Stimulated activated CD4-positive, alpha-beta T cell treated with anti-CD3 and anti-CD28 coated beads, Interleukin-4, amount 100 ng/mL, for 24 hours (primary cell): ENCODE data around the gene DDX59.
"Not testable (repeated sequence)": the region's sequence is repeated elsewhere in the genome, so short reads cannot be mapped to it uniquely, and the experiment has no call there.

ENCODE experiments used
- DNase-seq: peaks from one replicate; pipeline ENCODE4 v3.0.0-alpha.2; 2020

The DDX59 gene

DNA sequence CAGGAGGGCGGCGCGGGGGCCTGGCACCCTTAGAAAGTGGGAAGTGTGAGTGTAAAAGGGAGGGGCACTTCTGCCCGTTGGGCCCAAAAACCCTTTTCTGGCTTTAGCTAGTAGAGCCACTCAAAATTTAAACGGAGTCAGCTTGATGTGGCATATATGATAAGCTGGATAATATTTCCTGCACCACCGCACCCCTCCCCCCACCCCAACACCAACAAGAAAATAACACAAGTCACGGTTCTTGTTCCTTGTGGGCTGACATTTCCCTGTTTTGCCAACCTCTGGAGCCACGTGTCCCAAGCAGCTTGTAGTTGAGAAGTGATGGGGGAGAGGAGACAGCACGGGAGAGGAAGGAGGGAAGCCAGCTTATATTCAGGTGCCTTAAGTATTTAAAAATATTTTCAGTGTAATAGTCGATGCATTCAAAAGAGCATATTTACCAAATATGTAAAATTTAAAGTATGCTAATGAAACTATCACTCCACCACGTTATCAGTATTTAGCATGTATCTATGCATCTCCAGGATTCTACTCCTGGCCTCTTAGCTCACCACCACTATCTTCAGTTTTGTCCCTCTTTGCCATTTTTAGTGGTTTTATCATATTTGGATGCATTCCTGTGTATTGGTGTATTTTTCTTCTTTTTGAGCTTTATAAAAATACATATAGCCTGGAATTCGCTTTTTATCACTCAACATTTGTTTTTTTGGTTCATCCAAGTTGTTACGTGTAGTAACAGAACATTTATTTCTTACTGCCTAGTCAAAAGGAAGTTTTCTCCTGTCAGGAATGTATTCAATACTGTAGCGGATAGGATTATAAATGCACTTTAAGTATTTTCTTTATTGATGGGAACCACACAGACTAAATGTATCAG, 773 bp upstream of the DDX59 start:
- no peak for DNase-seq

- DNase-seq = no peak
Observed at GRCh38 chr1:200668514-200669313, 993 bp downstream of the DDX59 start.

GRCh38 chr1:200666309-200666708, 3.4 kb downstream of the DDX59 start:
- DNase-seq = no peak

DNA sequence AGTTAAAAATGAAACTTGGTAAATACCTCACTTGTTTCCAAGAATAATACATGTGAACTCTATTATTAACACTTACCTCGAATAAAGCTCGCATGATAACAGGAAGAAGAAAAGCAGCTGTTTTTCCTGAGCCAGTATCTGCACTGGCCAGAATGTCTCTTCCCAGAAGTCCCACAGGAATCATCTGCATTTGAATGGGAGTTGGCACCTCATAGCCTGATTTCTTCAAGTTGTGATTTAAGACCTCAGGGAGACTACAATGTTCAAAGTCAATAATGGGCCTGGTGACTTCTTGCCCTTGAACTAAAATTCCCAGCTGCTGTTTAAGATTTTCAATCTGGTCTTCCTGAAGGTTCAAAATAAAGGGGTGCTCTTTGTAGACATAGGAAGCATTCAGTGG, 3.8 kb downstream of the DDX59 start:
- DNase-seq = no peak

GRCh38 chr1:200660719-200661118, 9.0 kb downstream of the DDX59 start:
- no peak for DNase-seq

- DNase-seq = no peak
Observed at GRCh38 chr1:200659269-200659668, 10.4 kb downstream of the DDX59 start.

DNA sequence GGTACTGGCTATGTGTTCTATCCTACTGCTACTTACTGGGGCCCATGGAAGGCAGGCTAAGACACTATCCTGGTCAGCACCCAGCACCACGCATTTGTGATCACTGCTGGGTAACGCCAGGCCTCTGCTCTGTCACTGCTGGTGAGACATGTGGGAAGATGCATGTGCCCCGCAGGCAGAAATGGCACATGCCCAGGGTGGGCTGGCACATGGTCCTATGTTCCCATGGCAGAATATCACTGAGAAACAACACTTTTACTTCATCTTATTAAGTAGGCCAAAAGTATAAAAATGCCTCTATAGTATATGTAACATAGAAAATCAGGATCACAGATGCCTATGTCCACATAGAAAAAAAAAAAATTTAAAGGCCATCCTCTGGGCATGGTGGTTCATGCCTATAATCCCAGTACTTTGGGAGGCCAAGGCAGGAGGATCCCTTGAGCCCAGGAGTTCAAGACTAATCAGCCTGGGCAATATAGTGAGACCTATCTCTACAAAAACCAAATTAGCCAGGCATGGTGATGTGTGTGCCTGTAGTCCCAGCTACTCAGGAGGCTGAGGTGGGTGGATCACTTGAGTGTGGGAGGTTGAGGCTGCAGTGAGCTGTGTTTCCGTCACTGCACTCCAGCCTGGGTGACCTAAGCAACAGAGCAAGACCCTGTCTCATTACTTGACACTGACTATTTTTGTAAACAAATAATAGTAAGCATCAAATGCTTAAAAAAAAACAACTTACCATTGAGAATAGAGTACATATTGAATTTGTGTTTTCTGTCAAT, 11.5 kb downstream of the DDX59 start:
- no peak for DNase-seq

DNA sequence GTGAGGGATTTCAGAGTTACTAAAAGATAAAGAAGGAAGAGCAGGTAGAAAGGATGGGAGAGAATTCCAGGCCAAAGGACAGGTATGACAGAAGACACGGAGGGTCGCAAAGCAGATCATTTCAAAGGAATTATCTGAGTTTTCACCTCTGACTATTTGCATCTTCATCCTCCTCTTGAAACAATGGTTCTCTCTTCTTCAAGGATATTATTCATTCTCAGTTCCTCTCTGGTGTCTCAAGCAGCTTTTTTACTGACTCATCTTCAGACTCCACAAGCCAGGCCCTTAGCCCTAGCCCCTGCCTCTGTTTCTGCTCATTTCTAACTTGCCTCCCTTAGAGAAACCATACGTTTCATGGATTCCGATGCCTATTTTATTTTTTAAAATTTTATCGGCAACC, 15.0 kb downstream of the DDX59 start:
- DNase-seq = no peak

- DNase-seq = no peak
Observed at GRCh38 chr1:200653022-200653462, 16.7 kb downstream of the DDX59 start.

- DNase-seq = no peak
Observed at GRCh38 chr1:200652378-200652777, 17.3 kb downstream of the DDX59 start.

- DNase-seq = no peak
Observed at GRCh38 chr1:200646515-200646914, 23.2 kb downstream of the DDX59 start.

DNA sequence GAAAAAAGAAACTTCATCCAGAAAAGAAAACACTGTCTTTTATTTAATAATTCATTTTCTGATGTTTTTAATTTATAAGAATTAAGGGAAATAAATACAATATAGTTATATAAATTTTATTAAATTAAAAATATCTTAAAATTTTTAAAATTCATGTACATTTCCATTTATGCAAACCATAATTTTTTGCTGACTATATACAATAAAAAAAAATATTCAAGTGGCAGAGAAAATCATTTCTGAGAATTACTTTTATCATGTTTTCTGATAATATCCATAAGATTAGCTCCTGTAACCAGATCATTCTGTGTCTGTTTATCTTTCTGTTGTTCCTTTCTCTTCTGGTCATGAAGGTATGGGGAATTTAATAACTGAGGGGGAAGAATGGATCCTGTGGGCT, 25.7 kb downstream of the DDX59 start:
- DNase-seq = no peak

GRCh38 chr1:200642481-200642880, 27.2 kb downstream of the DDX59 start:
- no peak for DNase-seq

- no peak for DNase-seq
Observed at GRCh38 chr1:200640963-200641401, 28.7 kb downstream of the DDX59 start.

GRCh38 chr1:200640373-200640962, 29.2 kb downstream of the DDX59 start:
- DNase-seq = no peak

DNA sequence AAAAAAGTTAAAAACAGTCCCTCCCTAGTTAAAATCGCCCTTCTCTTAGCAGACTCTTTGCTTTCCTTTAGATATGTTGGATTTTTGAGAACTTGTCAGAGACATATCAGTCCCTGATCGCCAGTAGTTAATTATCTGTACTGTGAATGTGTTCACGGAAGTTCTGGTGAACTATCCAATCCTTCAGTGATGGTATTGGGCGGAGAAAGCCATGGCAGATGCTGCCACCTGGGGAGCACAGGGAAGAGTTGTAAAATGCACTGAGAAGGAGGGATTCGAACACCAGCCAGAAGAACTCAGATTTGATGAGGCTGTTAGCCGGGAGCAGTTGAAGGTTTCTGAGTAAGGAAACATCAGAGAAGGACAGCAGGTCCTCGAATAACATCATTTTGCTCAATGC, 31.6 kb downstream of the DDX59 start:
- DNase-seq = no peak

GRCh38 chr1:200636681-200637080, 33.0 kb downstream of the DDX59 start:
- no peak for DNase-seq

DNA sequence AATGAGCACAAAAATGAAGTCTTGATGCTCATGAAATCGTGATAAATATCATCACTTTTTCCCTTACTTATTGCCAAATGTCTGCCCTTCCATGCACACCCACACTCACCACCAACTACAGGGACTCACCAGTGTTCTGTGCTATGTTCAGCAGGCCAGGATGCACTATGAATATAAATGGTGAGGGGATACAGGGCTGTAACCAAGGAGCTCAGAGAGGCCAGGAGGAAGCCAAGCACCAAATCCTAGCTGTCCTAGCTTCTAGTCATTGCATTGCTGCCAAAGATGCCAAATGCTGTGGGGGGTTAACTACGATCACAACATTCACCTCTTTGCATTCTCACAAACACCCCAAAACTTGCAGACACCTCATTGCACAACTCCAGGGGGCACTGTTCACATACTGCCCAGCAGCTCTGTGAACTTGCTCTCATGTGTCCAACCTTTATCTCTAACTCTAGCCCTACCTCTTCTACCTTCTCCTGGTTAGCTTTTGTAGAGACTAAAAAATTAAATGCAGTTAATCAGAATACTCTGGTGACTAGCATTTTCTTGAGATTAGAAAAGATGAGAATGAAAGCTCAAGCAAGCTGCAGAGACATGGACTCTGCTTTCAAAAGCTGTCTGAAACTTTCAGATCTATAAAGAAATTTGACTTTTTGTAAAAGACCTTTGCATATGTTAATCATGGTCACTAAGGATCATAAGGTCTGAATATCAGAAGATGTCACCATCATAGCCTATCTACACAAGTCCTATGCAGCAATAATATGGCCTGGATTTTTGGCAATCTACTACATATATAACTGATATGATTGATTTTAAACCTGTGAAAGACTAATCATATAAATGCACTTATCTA, 35.2 kb downstream of the DDX59 start:
- no peak for DNase-seq

GRCh38 chr1:200631375-200631774, 38.3 kb downstream of the DDX59 start:
- DNase-seq = no peak

- DNase-seq = not testable (repeated sequence)
Observed at GRCh38 chr1:200630515-200630899, 39.2 kb downstream of the DDX59 start.

- DNase-seq = no peak
Observed at GRCh38 chr1:200629876-200630514, 39.7 kb downstream of the DDX59 start.
